ENCODE measurements around the gene TSPAN14. TPM values are rescaled to one million over a fixed set of nuclear protein-coding genes. Genes with fewer than 3 reads are reported as not detected.

The TSPAN14 gene
- total RNA-seq, 1 experiment from 2014 or later, result 73.5 TPM

DNA sequence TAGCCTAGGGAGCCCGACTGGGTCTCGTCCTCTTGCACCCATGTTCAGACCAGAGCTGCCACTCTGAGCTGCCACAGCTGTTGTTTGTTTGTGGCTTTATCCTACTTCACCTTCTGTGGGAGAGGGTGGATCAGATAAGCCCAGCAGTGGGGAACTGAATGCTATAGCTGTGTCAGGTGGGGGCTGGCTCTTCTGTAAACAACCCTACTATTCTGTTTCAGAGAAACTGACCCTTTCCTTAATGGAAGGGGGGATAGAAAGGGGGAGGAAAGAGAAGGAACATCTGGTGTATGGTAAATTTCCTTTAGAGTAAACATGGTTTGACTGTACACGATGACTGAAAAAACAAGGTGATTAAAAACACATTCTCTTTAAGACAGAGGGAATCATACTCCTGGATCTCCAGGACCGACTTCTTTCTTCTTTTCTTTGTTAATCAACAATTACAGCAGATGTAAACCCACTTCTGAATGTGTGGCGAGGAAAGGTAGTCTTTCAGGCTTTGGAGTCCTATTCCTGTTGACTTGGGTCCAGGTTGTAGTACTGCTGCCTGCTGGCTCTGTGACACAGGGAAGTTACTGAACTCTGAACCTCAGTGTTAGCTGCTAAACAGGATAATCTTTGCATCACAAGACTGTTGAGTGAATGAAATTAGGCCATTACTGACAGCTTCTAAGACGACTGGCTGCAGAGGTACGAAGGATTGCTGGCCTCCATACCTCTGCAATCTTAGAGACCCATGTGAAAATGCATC lies 39.8 kb upstream of the TSPAN14 start:
- Mint-ChIP-seq H3K4me3 (no peak overlapping the region), H3K27ac (no peak overlapping the region), H3K36me3 (no peaks in the 10 kb centered on the region), H3K27me3 (ENCODE audit: low read depth) (peaks cover 32% of the 10 kb centered on the region), H3K9me3 (no peaks in the 10 kb centered on the region), H3K4me1 (peaks cover 71% of the 10 kb centered on the region)
- no peak for ATAC-seq
- TF ChIP-seq, protein P1, sequence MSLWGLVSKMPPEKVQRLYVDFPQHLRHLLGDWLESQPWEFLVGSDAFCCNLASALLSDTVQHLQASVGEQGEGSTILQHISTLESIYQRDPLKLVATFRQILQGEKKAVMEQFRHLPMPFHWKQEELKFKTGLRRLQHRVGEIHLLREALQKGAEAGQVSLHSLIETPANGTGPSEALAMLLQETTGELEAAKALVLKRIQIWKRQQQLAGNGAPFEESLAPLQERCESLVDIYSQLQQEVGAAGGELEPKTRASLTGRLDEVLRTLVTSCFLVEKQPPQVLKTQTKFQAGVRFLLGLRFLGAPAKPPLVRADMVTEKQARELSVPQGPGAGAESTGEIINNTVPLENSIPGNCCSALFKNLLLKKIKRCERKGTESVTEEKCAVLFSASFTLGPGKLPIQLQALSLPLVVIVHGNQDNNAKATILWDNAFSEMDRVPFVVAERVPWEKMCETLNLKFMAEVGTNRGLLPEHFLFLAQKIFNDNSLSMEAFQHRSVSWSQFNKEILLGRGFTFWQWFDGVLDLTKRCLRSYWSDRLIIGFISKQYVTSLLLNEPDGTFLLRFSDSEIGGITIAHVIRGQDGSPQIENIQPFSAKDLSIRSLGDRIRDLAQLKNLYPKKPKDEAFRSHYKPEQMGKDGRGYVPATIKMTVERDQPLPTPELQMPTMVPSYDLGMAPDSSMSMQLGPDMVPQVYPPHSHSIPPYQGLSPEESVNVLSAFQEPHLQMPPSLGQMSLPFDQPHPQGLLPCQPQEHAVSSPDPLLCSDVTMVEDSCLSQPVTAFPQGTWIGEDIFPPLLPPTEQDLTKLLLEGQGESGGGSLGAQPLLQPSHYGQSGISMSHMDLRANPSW (CRISPR knock-in tag; conservative IDR thresholded peaks at IDR 0.05; ENCODE audit: low read depth), result no peak
- TF ChIP-seq, protein P2, sequence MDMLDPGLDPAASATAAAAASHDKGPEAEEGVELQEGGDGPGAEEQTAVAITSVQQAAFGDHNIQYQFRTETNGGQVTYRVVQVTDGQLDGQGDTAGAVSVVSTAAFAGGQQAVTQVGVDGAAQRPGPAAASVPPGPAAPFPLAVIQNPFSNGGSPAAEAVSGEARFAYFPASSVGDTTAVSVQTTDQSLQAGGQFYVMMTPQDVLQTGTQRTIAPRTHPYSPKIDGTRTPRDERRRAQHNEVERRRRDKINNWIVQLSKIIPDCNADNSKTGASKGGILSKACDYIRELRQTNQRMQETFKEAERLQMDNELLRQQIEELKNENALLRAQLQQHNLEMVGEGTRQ (CRISPR knock-in tag; IDR thresholded peaks at IDR 0.05), result no peak
- TF ChIP-seq, protein P3, sequence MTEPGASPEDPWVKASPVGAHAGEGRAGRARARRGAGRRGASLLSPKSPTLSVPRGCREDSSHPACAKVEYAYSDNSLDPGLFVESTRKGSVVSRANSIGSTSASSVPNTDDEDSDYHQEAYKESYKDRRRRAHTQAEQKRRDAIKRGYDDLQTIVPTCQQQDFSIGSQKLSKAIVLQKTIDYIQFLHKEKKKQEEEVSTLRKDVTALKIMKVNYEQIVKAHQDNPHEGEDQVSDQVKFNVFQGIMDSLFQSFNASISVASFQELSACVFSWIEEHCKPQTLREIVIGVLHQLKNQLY (CRISPR knock-in tag; IDR thresholded peaks at IDR 0.05), result no peak
- TF ChIP-seq, protein P4, sequence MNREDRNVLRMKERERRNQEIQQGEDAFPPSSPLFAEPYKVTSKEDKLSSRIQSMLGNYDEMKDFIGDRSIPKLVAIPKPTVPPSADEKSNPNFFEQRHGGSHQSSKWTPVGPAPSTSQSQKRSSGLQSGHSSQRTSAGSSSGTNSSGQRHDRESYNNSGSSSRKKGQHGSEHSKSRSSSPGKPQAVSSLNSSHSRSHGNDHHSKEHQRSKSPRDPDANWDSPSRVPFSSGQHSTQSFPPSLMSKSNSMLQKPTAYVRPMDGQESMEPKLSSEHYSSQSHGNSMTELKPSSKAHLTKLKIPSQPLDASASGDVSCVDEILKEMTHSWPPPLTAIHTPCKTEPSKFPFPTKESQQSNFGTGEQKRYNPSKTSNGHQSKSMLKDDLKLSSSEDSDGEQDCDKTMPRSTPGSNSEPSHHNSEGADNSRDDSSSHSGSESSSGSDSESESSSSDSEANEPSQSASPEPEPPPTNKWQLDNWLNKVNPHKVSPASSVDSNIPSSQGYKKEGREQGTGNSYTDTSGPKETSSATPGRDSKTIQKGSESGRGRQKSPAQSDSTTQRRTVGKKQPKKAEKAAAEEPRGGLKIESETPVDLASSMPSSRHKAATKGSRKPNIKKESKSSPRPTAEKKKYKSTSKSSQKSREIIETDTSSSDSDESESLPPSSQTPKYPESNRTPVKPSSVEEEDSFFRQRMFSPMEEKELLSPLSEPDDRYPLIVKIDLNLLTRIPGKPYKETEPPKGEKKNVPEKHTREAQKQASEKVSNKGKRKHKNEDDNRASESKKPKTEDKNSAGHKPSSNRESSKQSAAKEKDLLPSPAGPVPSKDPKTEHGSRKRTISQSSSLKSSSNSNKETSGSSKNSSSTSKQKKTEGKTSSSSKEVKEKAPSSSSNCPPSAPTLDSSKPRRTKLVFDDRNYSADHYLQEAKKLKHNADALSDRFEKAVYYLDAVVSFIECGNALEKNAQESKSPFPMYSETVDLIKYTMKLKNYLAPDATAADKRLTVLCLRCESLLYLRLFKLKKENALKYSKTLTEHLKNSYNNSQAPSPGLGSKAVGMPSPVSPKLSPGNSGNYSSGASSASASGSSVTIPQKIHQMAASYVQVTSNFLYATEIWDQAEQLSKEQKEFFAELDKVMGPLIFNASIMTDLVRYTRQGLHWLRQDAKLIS (CRISPR knock-in tag; IDR thresholded peaks at IDR 0.05; ENCODE audit: borderline replicate concordance), result no peak
- TF ChIP-seq, protein P5, sequence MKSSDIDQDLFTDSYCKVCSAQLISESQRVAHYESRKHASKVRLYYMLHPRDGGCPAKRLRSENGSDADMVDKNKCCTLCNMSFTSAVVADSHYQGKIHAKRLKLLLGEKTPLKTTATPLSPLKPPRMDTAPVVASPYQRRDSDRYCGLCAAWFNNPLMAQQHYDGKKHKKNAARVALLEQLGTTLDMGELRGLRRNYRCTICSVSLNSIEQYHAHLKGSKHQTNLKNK (CRISPR knock-in tag; IDR thresholded peaks at IDR 0.05), result no peak
- TF ChIP-seq NR1H2 (CRISPR knock-in tag; IDR thresholded peaks at IDR 0.05), result no peak
- no peak for TF ChIP-seq ZNF121 (CRISPR knock-in tag; IDR thresholded peaks at IDR 0.05)
- TF ChIP-seq CREB1 (CRISPR knock-in tag; IDR thresholded peaks at IDR 0.05), result no peak
- TF ChIP-seq, protein P6, sequence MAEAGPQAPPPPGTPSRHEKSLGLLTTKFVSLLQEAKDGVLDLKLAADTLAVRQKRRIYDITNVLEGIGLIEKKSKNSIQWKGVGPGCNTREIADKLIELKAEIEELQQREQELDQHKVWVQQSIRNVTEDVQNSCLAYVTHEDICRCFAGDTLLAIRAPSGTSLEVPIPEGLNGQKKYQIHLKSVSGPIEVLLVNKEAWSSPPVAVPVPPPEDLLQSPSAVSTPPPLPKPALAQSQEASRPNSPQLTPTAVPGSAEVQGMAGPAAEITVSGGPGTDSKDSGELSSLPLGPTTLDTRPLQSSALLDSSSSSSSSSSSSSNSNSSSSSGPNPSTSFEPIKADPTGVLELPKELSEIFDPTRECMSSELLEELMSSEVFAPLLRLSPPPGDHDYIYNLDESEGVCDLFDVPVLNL (CRISPR knock-in tag; IDR thresholded peaks at IDR 0.05; ENCODE audit: borderline replicate concordance, low read depth), result no peak
- TF ChIP-seq, protein P7, sequence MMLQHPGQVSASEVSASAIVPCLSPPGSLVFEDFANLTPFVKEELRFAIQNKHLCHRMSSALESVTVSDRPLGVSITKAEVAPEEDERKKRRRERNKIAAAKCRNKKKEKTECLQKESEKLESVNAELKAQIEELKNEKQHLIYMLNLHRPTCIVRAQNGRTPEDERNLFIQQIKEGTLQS (CRISPR knock-in tag; conservative IDR thresholded peaks at IDR 0.05), result no peak
- TF ChIP-seq IRF2 (CRISPR knock-in tag; IDR thresholded peaks at IDR 0.05; ENCODE audit: borderline replicate concordance, low read depth), result no peak
- no peak for TF ChIP-seq ZNF232 (CRISPR knock-in tag; IDR thresholded peaks at IDR 0.05)
- TF ChIP-seq ZNF317 (CRISPR knock-in tag; IDR thresholded peaks at IDR 0.05; ENCODE audit: borderline replicate concordance, low read depth), result no peak
- TF ChIP-seq, protein P8, sequence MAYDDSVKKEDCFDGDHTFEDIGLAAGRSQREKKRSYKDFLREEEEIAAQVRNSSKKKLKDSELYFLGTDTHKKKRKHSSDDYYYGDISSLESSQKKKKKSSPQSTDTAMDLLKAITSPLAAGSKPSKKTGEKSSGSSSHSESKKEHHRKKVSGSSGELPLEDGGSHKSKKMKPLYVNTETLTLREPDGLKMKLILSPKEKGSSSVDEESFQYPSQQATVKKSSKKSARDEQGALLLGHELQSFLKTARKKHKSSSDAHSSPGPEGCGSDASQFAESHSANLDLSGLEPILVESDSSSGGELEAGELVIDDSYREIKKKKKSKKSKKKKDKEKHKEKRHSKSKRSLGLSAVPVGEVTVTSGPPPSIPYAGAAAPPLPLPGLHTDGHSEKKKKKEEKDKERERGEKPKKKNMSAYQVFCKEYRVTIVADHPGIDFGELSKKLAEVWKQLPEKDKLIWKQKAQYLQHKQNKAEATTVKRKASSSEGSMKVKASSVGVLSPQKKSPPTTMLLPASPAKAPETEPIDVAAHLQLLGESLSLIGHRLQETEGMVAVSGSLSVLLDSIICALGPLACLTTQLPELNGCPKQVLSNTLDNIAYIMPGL (CRISPR knock-in tag; IDR thresholded peaks at IDR 0.05), result no peak
- no peak for TF ChIP-seq NR3C1 (CRISPR knock-in tag; conservative IDR thresholded peaks at IDR 0.05; ENCODE audit: low read depth)
- TF ChIP-seq, protein P9, sequence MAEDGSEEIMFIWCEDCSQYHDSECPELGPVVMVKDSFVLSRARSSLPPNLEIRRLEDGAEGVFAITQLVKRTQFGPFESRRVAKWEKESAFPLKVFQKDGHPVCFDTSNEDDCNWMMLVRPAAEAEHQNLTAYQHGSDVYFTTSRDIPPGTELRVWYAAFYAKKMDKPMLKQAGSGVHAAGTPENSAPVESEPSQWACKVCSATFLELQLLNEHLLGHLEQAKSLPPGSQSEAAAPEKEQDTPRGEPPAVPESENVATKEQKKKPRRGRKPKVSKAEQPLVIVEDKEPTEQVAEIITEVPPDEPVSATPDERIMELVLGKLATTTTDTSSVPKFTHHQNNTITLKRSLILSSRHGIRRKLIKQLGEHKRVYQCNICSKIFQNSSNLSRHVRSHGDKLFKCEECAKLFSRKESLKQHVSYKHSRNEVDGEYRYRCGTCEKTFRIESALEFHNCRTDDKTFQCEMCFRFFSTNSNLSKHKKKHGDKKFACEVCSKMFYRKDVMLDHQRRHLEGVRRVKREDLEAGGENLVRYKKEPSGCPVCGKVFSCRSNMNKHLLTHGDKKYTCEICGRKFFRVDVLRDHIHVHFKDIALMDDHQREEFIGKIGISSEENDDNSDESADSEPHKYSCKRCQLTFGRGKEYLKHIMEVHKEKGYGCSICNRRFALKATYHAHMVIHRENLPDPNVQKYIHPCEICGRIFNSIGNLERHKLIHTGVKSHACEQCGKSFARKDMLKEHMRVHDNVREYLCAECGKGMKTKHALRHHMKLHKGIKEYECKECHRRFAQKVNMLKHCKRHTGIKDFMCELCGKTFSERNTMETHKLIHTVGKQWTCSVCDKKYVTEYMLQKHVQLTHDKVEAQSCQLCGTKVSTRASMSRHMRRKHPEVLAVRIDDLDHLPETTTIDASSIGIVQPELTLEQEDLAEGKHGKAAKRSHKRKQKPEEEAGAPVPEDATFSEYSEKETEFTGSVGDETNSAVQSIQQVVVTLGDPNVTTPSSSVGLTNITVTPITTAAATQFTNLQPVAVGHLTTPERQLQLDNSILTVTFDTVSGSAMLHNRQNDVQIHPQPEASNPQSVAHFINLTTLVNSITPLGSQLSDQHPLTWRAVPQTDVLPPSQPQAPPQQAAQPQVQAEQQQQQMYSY (CRISPR knock-in tag; IDR thresholded peaks at IDR 0.05), result no peak
- TF ChIP-seq SMAD4 (CRISPR knock-in tag; IDR thresholded peaks at IDR 0.05), result no peak
- ChIA-PET POLR2A (interaction anchor here (0.8 kb wide), 1 partner anchor 50 kb away, joined by 4 read pairs; no protein-coding TSS in a partner anchor), CTCF (interaction anchor here (1.2 to 1.3 kb wide), 2 partner anchors 36 to 91 kb away, joined by 3 to 6 read pairs; no protein-coding TSS in a partner anchor)
- no peak for DNase-seq (ENCODE audit: low spot score)

All from WTC11 (cell line).